HCT116 (cell line): ENCODE measurements around the gene EGR4. TPM values are rescaled to one million over a fixed set of nuclear protein-coding genes. Genes with fewer than 3 reads are reported as not detected.

ENCODE experiments used
- ATAC-seq: fragments of 200-7000 bp; cut with Tn5 transposase; 2 replicates; pipeline ENCODE4 v1.9.1; 2020; ENCODE audit warnings: mild to moderate bottlenecking, moderate library complexity
- BruUV-seq: library from RNA; stranded (reverse); fragments of 400-500 nt; replicated peaks from 2 replicates; lab custom pipeline; 2021; lab: Mats Ljungman, UMichigan
- CTCF ChIA-PET: fragments of 300-600 bp; sonication (Branson Sonifier 250); formaldehyde crosslinking; loops from one replicate; lab custom pipeline; 2021; ENCODE audit warnings: antibody characterized with exemption; lab: Charles Lee
- POLR2A ChIA-PET: fragments of 300-600, 350-600 bp; sonication (Branson Sonifier 250); formaldehyde crosslinking; loops from one replicate; lab custom pipeline; 2021; ENCODE audit warnings: antibody characterized with exemption; lab: Charles Lee
- RAD21 ChIA-PET, 2 experiments: fragments of 300-600 bp; sonication (Branson Sonifier 250); formaldehyde crosslinking; loops; one replicate each; lab custom pipeline; 2023; ENCODE audit warnings: low total read pairs in 2 of 2; ENCODE audit not compliant: uncharacterized antibody in 2 of 2, unreplicated experiment in 2 of 2, low non-redundant PET in 1 of 2; lab: Charles Lee
- DNase-seq: peaks from one replicate; pipeline ENCODE4 v3.0.0-alpha.2; 2010; ENCODE audit warnings: low read depth, low spot score
- H2AFZ ChIP-seq: fragments of 200-600 bp; shearing (Covaris generic), sonication (generic); 2 replicates; pipeline ENCODE4 v1.6.1; 2017; ENCODE audit warnings: low read depth, mixed run types, mixed read lengths, antibody characterized with exemption, low read length; ENCODE audit not compliant: poor library complexity, severe bottlenecking
- H3K27ac ChIP-seq: 2 replicates; pipeline ENCODE4 v1.5.1; 2012; ENCODE audit warnings: low read depth, low read length
- H3K27me3 ChIP-seq: fragments of 200-600 bp; sonication (generic); 2 replicates; pipeline ENCODE4 v1.6.1; 2016; ENCODE audit warnings: mixed run types, low read length, mixed read lengths; ENCODE audit not compliant: insufficient read depth
- H3K36me3 ChIP-seq, 2 experiments: fragments of 200-500 bp in 1 of 2; fragments of 200-600 bp in 1 of 2; sonication (Bioruptor generic) in 1 of 2; sonication (generic) in 1 of 2; 2 replicates each; pipeline versions ENCODE4 v1.5.1 to v1.6.1; 2014 to 2016; ENCODE audit warnings: low read length in 2 of 2, inconsistent platforms in 1 of 2, mixed read lengths in 1 of 2, mixed run types in 1 of 2; ENCODE audit not compliant: insufficient read depth in 2 of 2, control insufficient read depth in 1 of 2
- H3K4me1 ChIP-seq, 2 experiments: fragments of 200-600 bp in 1 of 2; sonication (generic) in 1 of 2; 2 replicates each; pipeline versions ENCODE4 v1.5.1 to v1.6.1; 2012 to 2017; ENCODE audit warnings: low read length in 2 of 2, inconsistent platforms in 1 of 2, mild to moderate bottlenecking in 1 of 2, mixed read lengths in 1 of 2, mixed run types in 1 of 2, moderate library complexity in 1 of 2; ENCODE audit not compliant: insufficient read depth in 2 of 2, control insufficient read depth in 1 of 2
- H3K4me2 ChIP-seq: fragments of 200-600 bp; sonication (generic); 2 replicates; pipeline ENCODE4 v1.6.1; 2017; ENCODE audit warnings: mixed run types, low read length, mixed read lengths
- H3K4me3 ChIP-seq, 2 experiments: fragments of 200-600 bp in 1 of 2; sonication (generic) in 1 of 2; replicated peaks in 1 of 2; 2 replicates each; pipeline ENCODE4 v1.5.1; 2011 to 2016; ENCODE audit warnings: low read length in 2 of 2, control low read depth in 1 of 2, low read depth in 1 of 2, mild to moderate bottlenecking in 1 of 2, mixed read lengths in 1 of 2, mixed run types in 1 of 2
- H3K79me2 ChIP-seq: fragments of 200-600 bp; sonication (generic); 2 replicates; pipeline ENCODE4 v1.6.1; 2017; ENCODE audit warnings: mild to moderate bottlenecking, mixed run types, low read length, moderate library complexity, mixed read lengths; ENCODE audit not compliant: insufficient read depth
- H3K9ac ChIP-seq: fragments of 200-600 bp; sonication (generic); 2 replicates; pipeline ENCODE4 v1.6.1; 2016; ENCODE audit warnings: low read length, mixed read lengths
- H3K9me2 ChIP-seq: fragments of 200-600 bp; sonication (generic), shearing (Covaris generic); 2 replicates; pipeline ENCODE4 v1.6.1; 2017; ENCODE audit warnings: mixed run types, mild to moderate bottlenecking, moderate library complexity; ENCODE audit not compliant: insufficient read depth
- H3K9me3 ChIP-seq, 2 experiments: fragments of 200-500 bp in 1 of 2; fragments of 200-600 bp in 1 of 2; sonication (Bioruptor generic) in 1 of 2; sonication (generic) in 1 of 2; 2 replicates each; pipeline ENCODE4 v1.6.1; 2014 to 2017; ENCODE audit warnings: low read length in 2 of 2, mixed read lengths in 2 of 2, inconsistent platforms in 1 of 2, low read depth in 1 of 2, mild to moderate bottlenecking in 1 of 2, mixed run types in 1 of 2, moderate library complexity in 1 of 2; ENCODE audit not compliant: control insufficient read depth in 1 of 2, insufficient read depth in 1 of 2
- H4K20me1 ChIP-seq: fragments of 200-600 bp; sonication (generic), shearing (Covaris generic); 2 replicates; pipeline ENCODE4 v1.6.1; 2017; ENCODE audit warnings: mixed run types, mild to moderate bottlenecking, moderate library complexity; ENCODE audit not compliant: insufficient read depth
- EGR1 ChIP-seq: IDR thresholded peaks from 2 replicates; pipeline ENCODE4 v1.6.1; 2012; ENCODE audit warnings: low read depth
- ELF1 ChIP-seq: IDR thresholded peaks from 2 replicates; pipeline ENCODE4 v1.6.1; 2012; ENCODE audit warnings: low read depth, borderline replicate concordance
- EZH2 ChIP-seq: fragments of 200-600 bp; sonication (generic); IDR thresholded peaks from 2 replicates; pipeline ENCODE4 v1.6.1; 2017; ENCODE audit warnings: antibody characterized with exemption, mixed run types
- RAD21 ChIP-seq: IDR thresholded peaks from 2 replicates; pipeline ENCODE4 v1.6.1; 2012; ENCODE audit warnings: low read depth, mild to moderate bottlenecking
- SIN3A ChIP-seq: IDR thresholded peaks from 2 replicates; pipeline ENCODE4 v1.6.1; 2012; ENCODE audit warnings: low read depth
- YY1 ChIP-seq: IDR thresholded peaks from 2 replicates; pipeline ENCODE4 v1.6.1; 2011; ENCODE audit warnings: low read length, low read depth, moderate library complexity, mild to moderate bottlenecking; ENCODE audit not compliant: insufficient replicate concordance; ENCODE audit errors: extremely low read depth
- ZFX ChIP-seq: fragments of 450-650 bp; IDR thresholded peaks from 2 replicates; pipeline ENCODE4 v1.6.1; 2017
- ZNF274 ChIP-seq: fragments of 200-500 bp; sonication (Bioruptor generic); IDR thresholded peaks from 2 replicates; pipeline ENCODE4 v1.6.1; 2014; ENCODE audit warnings: mild to moderate bottlenecking, low read depth, low read length, inconsistent platforms
- intact Hi-C: fragments of 100-400 bp; cut with micrococcal nuclease; formaldehyde crosslinking; loops from 2 replicates; pipeline ENCODE4 v1.10.0; 2022
- total RNA-seq: library from RNA; stranded (reverse); gene quantifications from one replicate; pipeline ENCODE4 v1.2.1, GENCODE V29; 2021; ENCODE audit not compliant: unreplicated experiment

Gene EGR4
- total RNA-seq, 1 experiment from 2014 or later: 0.37 TPM

GRCh38 chr2:73264783-73265182, 28.6 kb downstream of the EGR4 start:
- H3K4me2 ChIP-seq: no peak overlapping the region
- POLR2A ChIA-PET: no interaction called here
- DNase-seq: no peak
- no peak overlapping the region for H3K4me3 ChIP-seq
- CTCF ChIA-PET: no interaction called here
- H3K79me2 ChIP-seq: peaks cover 30% of the 10 kb centered on the region
- BruUV-seq: no TSS peak
- no peaks in the 10 kb centered on the region for H4K20me1 ChIP-seq
- no peak overlapping the region for H3K27ac ChIP-seq
- no peak overlapping the region for H3K9ac ChIP-seq
- no peak for ATAC-seq
- no peaks in the 10 kb centered on the region for H3K9me2 ChIP-seq
- H3K4me1 ChIP-seq: peaks cover 8 to 27% of the 10 kb centered on the region in 2 experiments
- TF ChIP-seq RAD21 (no peak), YY1 (no peak), ZNF274 (no peak), ZFX (no peak), ELF1 (no peak), EGR1 (no peak), EZH2 (no peak)
- intact Hi-C loops: no loop called here
- H2AFZ ChIP-seq: no peak overlapping the region
- H3K27me3 ChIP-seq: no peaks in the 10 kb centered on the region
- peaks cover 12 to 17% of the 10 kb centered on the region in 2 experiments; a peak in 3 of 4 replicates for H3K36me3 ChIP-seq
- RAD21 ChIA-PET: no interaction called here
- H3K9me3 ChIP-seq: no peaks in the 10 kb centered on the region

- H2AFZ ChIP-seq: no peak overlapping the region
- H3K27me3 ChIP-seq: no peaks in the 10 kb centered on the region
- BruUV-seq: no TSS peak
- H3K4me1 ChIP-seq: peaks cover 8 to 24% of the 10 kb centered on the region in 2 experiments
- H3K9me3 ChIP-seq: no peaks in the 10 kb centered on the region
- POLR2A ChIA-PET: no interaction called here
- H3K9ac ChIP-seq: no peak overlapping the region
- CTCF ChIA-PET: no interaction called here
- peaks cover 16 to 22% of the 10 kb centered on the region in 2 experiments; a peak in 3 of 4 replicates for H3K36me3 ChIP-seq
- H3K4me3 ChIP-seq: no peak overlapping the region
- no peak for DNase-seq
- no peaks in the 10 kb centered on the region for H4K20me1 ChIP-seq
- H3K4me2 ChIP-seq: no peak overlapping the region
- no peaks in the 10 kb centered on the region for H3K9me2 ChIP-seq
- H3K27ac ChIP-seq: no peak overlapping the region
- RAD21 ChIA-PET: no interaction called here
- peaks cover 30% of the 10 kb centered on the region for H3K79me2 ChIP-seq
- intact Hi-C loops: no loop called here
- no peak for ATAC-seq
- TF ChIP-seq SIN3A: no peak
- TF ChIP-seq, all 23 proteins: peak for 0
These were observed 29.1 kb downstream of the EGR4 start for GRCh38 chr2:73264332-73264606.
